Measurements from ENCODE around the gene THAP3. TPM values are rescaled to one million over a fixed set of nuclear protein-coding genes. Genes with fewer than 3 reads are reported as not detected.

Gene THAP3
- total and polyA plus RNA-seq, 9 of the 15 experiments (the other 6 are each of a cell fraction or from before 2014, with no cell fraction given) = 1.9 to 31.2 (median 18.2) TPM

DNA sequence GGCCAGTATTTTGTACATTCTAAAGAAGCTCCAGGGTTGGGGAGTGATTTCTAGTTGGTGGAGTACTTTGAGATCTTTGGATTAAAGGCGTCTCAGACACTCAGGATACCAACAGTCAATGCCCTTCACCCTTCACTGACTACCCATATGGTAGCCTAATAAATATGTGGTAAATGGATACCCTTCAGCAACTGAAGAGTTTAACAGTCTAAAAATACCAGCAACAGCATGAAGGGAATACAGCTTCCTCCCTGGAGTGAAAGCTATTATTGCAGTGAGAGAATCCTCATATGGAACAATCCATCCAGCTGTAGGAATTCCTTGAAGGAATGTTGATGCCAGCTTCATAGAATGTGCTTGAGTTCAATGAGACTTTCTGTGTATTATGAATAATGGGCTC, 50.1 kb downstream of the THAP3 start:
- Histone ChIP-seq H3K4me2 (ENCODE audit: insufficient read depth, low read length) (no peak overlapping the region), H2AFZ (ENCODE audit: low read depth, low read length) (no peak overlapping the region), H3K79me2 (ENCODE audit: control insufficient read depth, insufficient read depth, low read length) (peaks cover 16% of the 10 kb centered on the region; the same call in 1 of the 3 replicates), H4K20me1 (replicated peaks; ENCODE audit: control insufficient read depth, insufficient read depth, low read length) (no peaks in the 10 kb centered on the region), H3K27me3 (ENCODE audit: control insufficient read depth in 2 of 2, insufficient read depth in 2 of 2, low read length in 2 of 2) (no peaks in the 10 kb centered on the region), H3K4me1 (replicated peaks in 1 of 2; ENCODE audit: control insufficient read depth in 2 of 2, insufficient read depth in 2 of 2, low read length in 2 of 2) (no peaks in the 10 kb centered on the region; a peak in 2 of 5 replicates), H3K9ac (ENCODE audit: insufficient read depth in 1 of 2, low read depth in 2 of 2, low read length in 2 of 2) (no peak overlapping the region), H3K4me3 (no peak overlapping the region), H3K36me3 (ENCODE audit: control insufficient read depth, insufficient read depth, low read length) (peaks cover 87% of the 10 kb centered on the region), H3K9me3 (replicated peaks; ENCODE audit: control insufficient read depth, insufficient read depth, low read depth, low read length) (no peaks in the 10 kb centered on the region), H3K27ac (ENCODE audit: extremely low read depth, low read depth, low read length) (no peak overlapping the region), H3K9me1 (ENCODE audit: control insufficient read depth, insufficient read depth, low read length) (no peaks in the 10 kb centered on the region)
- DNase-seq (ENCODE audit: extremely low read depth in 1 of 4, low spot score in 3 of 4) = no peak
- in situ Hi-C loops (cut with MboI) (no loop called here), intact Hi-C loops (cut with micrococcal nuclease) (no loop called here)
- TF ChIP-seq CBX3 (IDR thresholded peaks at IDR 0.05; ENCODE audit: borderline replicate concordance in 1 of 2, low read length in 2 of 2) = no peak
- TF ChIP-seq, protein P1, sequence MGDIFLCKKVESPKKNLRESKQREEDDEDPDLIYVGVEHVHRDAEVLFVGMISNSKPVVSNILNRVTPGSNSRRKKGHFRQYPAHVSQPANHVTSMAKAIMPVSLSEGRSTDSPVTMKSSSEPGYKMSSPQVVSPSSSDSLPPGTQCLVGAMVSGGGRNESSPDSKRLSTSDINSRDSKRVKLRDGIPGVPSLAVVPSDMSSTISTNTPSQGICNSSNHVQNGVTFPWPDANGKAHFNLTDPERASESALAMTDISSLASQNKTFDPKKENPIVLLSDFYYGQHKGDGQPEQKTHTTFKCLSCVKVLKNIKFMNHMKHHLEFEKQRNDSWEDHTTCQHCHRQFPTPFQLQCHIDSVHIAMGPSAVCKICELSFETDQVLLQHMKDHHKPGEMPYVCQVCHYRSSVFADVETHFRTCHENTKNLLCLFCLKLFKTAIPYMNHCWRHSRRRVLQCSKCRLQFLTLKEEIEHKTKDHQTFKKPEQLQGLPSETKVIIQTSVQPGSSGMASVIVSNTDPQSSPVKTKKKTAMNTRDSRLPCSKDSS (IDR thresholded peaks at IDR 0.05; ENCODE audit: low read depth, partially characterized antibody) = no peak
- TF ChIP-seq HEY1 (CRISPR knock-in tag; IDR thresholded peaks at IDR 0.05; ENCODE audit: borderline replicate concordance) = no peak
- no peak for TF ChIP-seq FOXK1 (CRISPR knock-in tag; IDR thresholded peaks at IDR 0.05; ENCODE audit: borderline replicate concordance)
- TF ChIP-seq MIER1 (IDR thresholded peaks at IDR 0.05; ENCODE audit: low read depth) = no peak
- ATAC-seq = no peak
- ChIA-PET POLR2A (interaction anchor here (0.6 to 1.6 kb wide), 6 partner anchors 11 to 223 kb away, joined by 3 read pairs; no protein-coding TSS in a partner anchor), CTCF (ENCODE audit: low intra/inter-chr PET ratio) (no interaction called here)
- no TSS peak for BruUV-seq (replicated peaks)
- FAIRE-seq = no peak
- 70% methylated on average over 1 of the region's 1 CpG for WGBS (ENCODE audit: insufficient coverage, low coverage, missing lambda C conversion rate)

All from K562 (cell line).